Subcutaneous adipose tissue (tissue), 4 donors: ENCODE data around the gene SLC10A7. TPM values are rescaled to one million over a fixed set of nuclear protein-coding genes. Genes with fewer than 3 reads are reported as not detected.

Experiments used
- CTCF ChIP-seq: fragments of 450-650 bp; IDR thresholded peaks from one replicate; pipeline ENCODE4 v1.5.1; 2016; ENCODE audit warnings: low read depth, mild to moderate bottlenecking, control low read depth, antibody characterized with exemption, moderate library complexity
- total RNA-seq, 4 donors: library from RNA; depleted of rRNA; stranded (reverse); fragments of >200 nt; gene quantifications; one replicate each; pipeline ENCODE4 v1.1.0, GENCODE V29; 2016

The SLC10A7 gene
- total RNA-seq, 4 donors from 2014 or later, result 10.2 to 18.1 (median 12.9) TPM

- no peak for TF ChIP-seq CTCF
Observed at GRCh38 chr4:146283758-146284651, 237.7 kb downstream of the SLC10A7 start.

- TF ChIP-seq CTCF, result no peak
Observed at GRCh38 chr4:146282657-146283056, 239.1 kb downstream of the SLC10A7 start.

GRCh38 chr4:146278986-146279385, 242.8 kb downstream of the SLC10A7 start:
- TF ChIP-seq CTCF, result no peak

GRCh38 chr4:146275370-146275769, 246.4 kb downstream of the SLC10A7 start:
- no peak for TF ChIP-seq CTCF

GRCh38 chr4:146274774-146275173, 247.0 kb downstream of the SLC10A7 start:
- no peak for TF ChIP-seq CTCF

GRCh38 chr4:146273204-146273901, 248.4 kb downstream of the SLC10A7 start:
- no peak for TF ChIP-seq CTCF

GRCh38 chr4:146271466-146271865, 250.3 kb downstream of the SLC10A7 start:
- TF ChIP-seq CTCF, result no peak
